ENCODE data around the gene PLA2G1B.

GRCh38 chr12:120376934-120377572 is 49.5 kb upstream of the PLA2G1B start:
- TF ChIP-seq CTCF (IDR thresholded peaks at IDR 0.05), result no peak
- TF ChIP-seq POLR2A (IDR thresholded peaks at IDR 0.05), result no peak
